GOT3 (cell line): ENCODE results near the gene FLG.
"Not testable (repeated sequence)": the region's sequence is repeated elsewhere in the genome, so short reads cannot be mapped to it uniquely, and the experiment has no call there.

Experiments used
- DNase-seq: peaks from one replicate; lab custom pipeline; 2025; ENCODE audit warnings: mixed read lengths; lab: John Stamatoyannopoulos, UW

The FLG gene

DNA sequence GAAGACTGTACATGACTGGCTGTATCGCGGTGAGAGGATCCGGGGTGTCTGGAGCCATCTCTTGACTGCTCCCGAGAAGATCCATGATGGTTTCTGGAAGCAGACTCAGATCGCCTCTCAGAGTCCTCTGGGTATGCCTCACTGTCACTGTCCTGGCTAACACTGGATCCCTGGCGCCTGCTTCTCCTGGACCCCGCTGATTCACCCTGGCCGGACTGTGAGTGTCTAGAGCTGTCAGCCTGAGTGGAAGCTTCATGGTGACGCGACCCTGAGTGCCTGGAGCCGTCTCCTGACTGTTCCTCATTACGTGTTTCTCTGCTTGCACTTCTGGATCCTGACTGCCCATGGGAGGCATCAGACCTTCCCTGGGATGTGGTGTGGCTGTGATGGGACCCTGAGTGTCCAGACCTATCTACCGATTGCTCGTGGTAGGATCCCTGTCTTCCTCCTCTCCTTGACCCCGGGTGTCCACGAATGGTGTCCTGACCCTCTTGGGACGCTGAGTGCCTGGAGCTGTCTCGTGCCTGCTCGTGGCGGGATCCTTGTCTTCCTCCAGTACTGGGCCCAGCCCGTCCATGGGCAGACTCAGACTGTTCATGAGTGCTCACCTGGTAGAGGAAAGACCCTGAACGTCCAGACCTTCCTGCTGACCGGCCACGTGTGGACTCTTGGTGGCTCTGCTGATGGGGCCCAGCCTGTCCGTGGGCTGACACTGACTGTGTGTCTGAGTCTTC, 21.7 kb downstream of the FLG start:
- DNase-seq = not testable (repeated sequence)

DNA sequence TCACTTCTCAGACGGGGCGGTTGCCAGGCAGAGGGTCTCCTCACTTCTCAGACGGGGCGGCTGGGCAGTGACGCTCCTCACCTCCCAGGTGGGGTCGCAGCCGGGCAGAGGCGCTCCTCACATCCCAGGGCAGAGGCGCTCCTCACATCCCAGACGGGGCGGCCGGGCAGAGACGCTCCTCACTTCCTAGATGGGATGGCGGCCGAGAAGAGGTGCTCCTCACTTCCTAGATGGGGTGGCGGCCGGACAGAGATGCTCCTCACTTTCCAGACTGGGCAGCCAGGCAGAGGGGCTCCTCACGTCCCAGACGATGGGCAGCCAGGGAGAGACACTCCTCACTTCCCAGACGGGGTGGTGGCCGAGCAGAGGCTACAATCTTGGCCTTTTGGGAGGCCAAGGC, 68.6 kb downstream of the FLG start:
- not testable (repeated sequence) for DNase-seq
